IMR-90 (cell line): Measurements from ENCODE around the gene MLX. TPM values are rescaled to one million over a fixed set of nuclear protein-coding genes. Genes with fewer than 3 reads are reported as not detected.

Source experiments
- ATAC-seq: fragments of 200-7000 bp; cut with Tn5 transposase; 2 replicates; pipeline ENCODE4 v1.9.1; 2020; ENCODE audit warnings: low read depth, mild to moderate bottlenecking, moderate library complexity
- BruUV-seq: library from RNA; stranded (reverse); fragments of 400-500 nt; replicated peaks from 2 replicates; lab custom pipeline; 2021; lab: Mats Ljungman, UMichigan
- CTCF ChIA-PET: fragments of 300-600 bp; formaldehyde crosslinking; extraction: SDS; loops from one replicate; lab custom pipeline; 2021; ENCODE audit warnings: antibody characterized with exemption; lab: Yijun Ruan, JAX
- POLR2A ChIA-PET: fragments of 300-600 bp; sonication (Branson Sonifier 250); formaldehyde crosslinking; loops from one replicate; lab custom pipeline; 2022; ENCODE audit warnings: antibody characterized with exemption; ENCODE audit not compliant: unreplicated experiment; lab: Charles Lee
- DNase-seq: peaks from one replicate; pipeline ENCODE4 v3.0.0; 2013
- H2AFZ ChIP-seq: replicated peaks from 2 replicates; pipeline ENCODE3; 2013; ENCODE audit warnings: low read length, mild to moderate bottlenecking; ENCODE audit not compliant: poor library complexity
- H2AK5ac ChIP-seq: 2 replicates; pipeline ENCODE4 v1.6.1; 2013; ENCODE audit warnings: low read depth, low read length, inconsistent platforms
- H2AK9ac ChIP-seq: replicated peaks from 2 replicates; pipeline ENCODE3; 2013; ENCODE audit warnings: mild to moderate bottlenecking, low read depth, low read length, moderate library complexity; ENCODE audit not compliant: poor library complexity
- H2BK120ac ChIP-seq: 2 replicates; pipeline ENCODE4 v1.6.1; 2013; ENCODE audit warnings: low read depth, low read length, inconsistent platforms
- H2BK15ac ChIP-seq: 3 replicates; pipeline ENCODE4 v1.6.1; 2013; ENCODE audit warnings: low read depth, low read length, inconsistent platforms
- H2BK20ac ChIP-seq: 2 replicates; pipeline ENCODE4 v1.6.1; 2013; ENCODE audit warnings: low read depth, mild to moderate bottlenecking, inconsistent platforms, low read length, moderate library complexity
- H2BK5ac ChIP-seq: 2 replicates; pipeline ENCODE4 v1.6.1; 2013; ENCODE audit warnings: mild to moderate bottlenecking, low read depth, low read length, inconsistent platforms; ENCODE audit not compliant: poor library complexity, severe bottlenecking
- H3K14ac ChIP-seq: replicated peaks from 2 replicates; pipeline ENCODE4 v1.6.1; 2013; ENCODE audit warnings: low read depth, low read length, inconsistent platforms
- H3K18ac ChIP-seq: 2 replicates; pipeline ENCODE4 v1.6.1; 2013; ENCODE audit warnings: low read depth, low read length, control low read depth
- H3K23ac ChIP-seq: 2 replicates; pipeline ENCODE4 v1.6.1; 2013; ENCODE audit warnings: low read depth, low read length, inconsistent platforms
- H3K27ac ChIP-seq: 2 replicates; pipeline ENCODE4 v1.5.1; 2013; ENCODE audit warnings: mild to moderate bottlenecking, control low read depth, low read length; ENCODE audit not compliant: insufficient read depth
- H3K27me3 ChIP-seq: 2 replicates; pipeline ENCODE4 v1.6.1; 2013; ENCODE audit warnings: low read length; ENCODE audit not compliant: control insufficient read depth, insufficient read depth
- H3K36me3 ChIP-seq: 2 replicates; pipeline ENCODE4 v1.6.1; 2013; ENCODE audit warnings: low read length, mixed read lengths; ENCODE audit not compliant: control insufficient read depth, insufficient read depth
- H3K4ac ChIP-seq: 2 replicates; pipeline ENCODE4 v1.6.1; 2013; ENCODE audit warnings: low read depth, low read length, inconsistent platforms
- H3K4me1 ChIP-seq: 2 replicates; pipeline ENCODE4 v1.6.1; 2013; ENCODE audit warnings: low read length, mixed read lengths; ENCODE audit not compliant: control insufficient read depth, insufficient read depth
- H3K4me2 ChIP-seq: 2 replicates; pipeline ENCODE4 v1.6.1; 2013; ENCODE audit warnings: low read depth, mild to moderate bottlenecking, control low read depth, low read length, moderate library complexity
- H3K4me3 ChIP-seq: 2 replicates; pipeline ENCODE4 v1.5.1; 2013; ENCODE audit warnings: low read depth, mild to moderate bottlenecking, control low read depth, low read length, moderate library complexity; ENCODE audit not compliant: insufficient read depth
- H3K56ac ChIP-seq: 2 replicates; pipeline ENCODE4 v1.6.1; 2013; ENCODE audit warnings: low read length, inconsistent platforms; ENCODE audit not compliant: insufficient read depth; ENCODE audit errors: extremely low read depth
- H3K79me1 ChIP-seq, 2 experiments: 2 replicates each; pipeline ENCODE4 v1.6.1; 2013; ENCODE audit warnings: low read length in 2 of 2, inconsistent platforms in 1 of 2, low read depth in 1 of 2
- H3K9ac ChIP-seq: 2 replicates; pipeline ENCODE4 v1.6.1; 2013; ENCODE audit warnings: low read depth, low read length, control low read depth
- H3K9me1 ChIP-seq: 2 replicates; pipeline ENCODE4 v1.6.1; 2013; ENCODE audit warnings: low read length, inconsistent platforms; ENCODE audit not compliant: insufficient read depth
- H3K9me3 ChIP-seq: 2 replicates; pipeline ENCODE4 v1.6.1; 2013; ENCODE audit warnings: low read length; ENCODE audit not compliant: control insufficient read depth, insufficient read depth
- H4K20me1 ChIP-seq: 2 replicates; pipeline ENCODE4 v1.6.1; 2013; ENCODE audit warnings: low read length, inconsistent platforms; ENCODE audit not compliant: insufficient read depth
- H4K5ac ChIP-seq: 2 replicates; pipeline ENCODE4 v1.6.1; 2013; ENCODE audit warnings: mild to moderate bottlenecking, low read depth, low read length, control low read depth
- H4K8ac ChIP-seq, 2 experiments: 2 replicates each; pipeline ENCODE4 v1.6.1; 2013; ENCODE audit warnings: low read depth in 2 of 2, low read length in 2 of 2, control low read depth in 1 of 2, inconsistent platforms in 1 of 2
- H4K91ac ChIP-seq: 2 replicates; pipeline ENCODE4 v1.6.1; 2013; ENCODE audit warnings: low read depth, low read length, inconsistent platforms; ENCODE audit not compliant: insufficient read depth
- CEBPB ChIP-seq: IDR thresholded peaks from 2 replicates; pipeline ENCODE4 v1.6.1; 2012; ENCODE audit warnings: low read depth, low read length, improper control_type of control experiment
- NFE2L2 ChIP-seq: fragments of 150-350 bp; IDR thresholded peaks from 2 replicates; pipeline ENCODE4 v1.6.1; 2016; ENCODE audit warnings: low read depth, mild to moderate bottlenecking, low read length
- RAD21 ChIP-seq: IDR thresholded peaks from 2 replicates; pipeline ENCODE4 v1.6.1; 2012; ENCODE audit warnings: low read length, improper control_type of control experiment
- WGBS, 2 experiments: methylation state at CpG; one replicate each; pipeline versions ENCODE4 v1.1.5 to v1.1.7; 2013; ENCODE audit warnings: missing lambda C conversion rate in 2 of 2; ENCODE audit not compliant: insufficient read length in 1 of 2; ENCODE audit errors: extremely low coverage in 2 of 2; 5-methylcytosine and 5-hydroxymethylcytosine counted together
- dilution Hi-C: fragments of 300-500 bp; cut with HindIII; formaldehyde crosslinking; loops from one replicate; pipeline ENCODE4 v1.14.3; 2018; ENCODE audit warnings: low sequenced_read_pairs; ENCODE audit not compliant: unreplicated experiment
- in situ Hi-C: fragments of 300-500 bp; cut with MboI; formaldehyde crosslinking; loops from 3 replicates; pipeline ENCODE4 v1.14.3; 2019; ENCODE audit warnings: low sequenced_read_pairs, inconsistent platforms, mixed read lengths
- intact Hi-C: fragments of 100-400 bp; cut with micrococcal nuclease; formaldehyde crosslinking; loops from 2 replicates; pipeline ENCODE4 v1.10.0; 2022
- polyA plus RNA-seq, 3 experiments: library from polyadenylated mRNA; depleted of rRNA; stranded (reverse); fragments of >200 nt; gene quantifications; 2 replicates each; pipeline ENCODE4 v1.2.3, GENCODE V29; 2012; ENCODE audit warnings: low replicate concordance in 1 of 3
- total RNA-seq: library from RNA; depleted of rRNA; stranded (reverse); fragments of >200 nt; gene quantifications from 2 replicates; pipeline ENCODE4 v1.2.3, GENCODE V29; 2012

MLX gene
- total and polyA plus RNA-seq, 2 of the 4 experiments (the other 2 are of a cell fraction): 37.8 to 45.6 TPM

DNA sequence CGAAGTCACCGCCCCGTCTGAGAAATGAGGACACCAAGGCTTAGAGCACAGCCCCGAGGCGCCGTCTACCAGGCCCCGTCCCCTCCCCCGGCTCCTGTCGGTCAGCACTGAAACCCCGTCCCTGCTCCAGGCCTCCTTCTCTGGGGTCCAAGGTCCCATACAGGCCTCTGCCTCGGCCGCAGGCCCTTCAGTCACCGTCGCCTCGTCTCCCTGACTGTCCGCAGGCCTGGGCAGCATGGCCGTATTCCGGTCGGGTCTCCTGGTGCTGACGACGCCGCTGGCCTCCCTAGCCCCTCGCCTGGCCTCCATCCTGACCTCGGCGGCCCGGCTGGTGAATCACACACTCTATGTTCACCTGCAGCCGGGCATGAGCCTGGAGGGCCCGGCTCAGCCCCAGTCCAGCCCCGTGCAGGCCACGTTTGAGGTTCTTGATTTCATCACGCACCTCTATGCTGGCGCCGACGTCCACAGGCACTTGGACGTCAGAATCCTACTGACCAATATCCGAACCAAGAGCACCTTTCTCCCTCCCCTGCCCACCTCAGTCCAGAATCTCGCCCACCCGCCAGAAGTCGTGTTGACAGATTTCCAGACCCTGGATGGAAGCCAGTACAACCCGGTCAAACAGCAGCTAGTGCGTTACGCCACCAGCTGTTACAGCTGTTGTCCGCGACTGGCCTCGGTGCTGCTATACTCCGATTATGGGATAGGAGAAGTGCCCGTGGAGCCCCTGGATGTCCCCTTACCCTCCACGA is 4.3 kb upstream of the MLX start:
- Histone ChIP-seq H3K27me3 (no peaks in the 10 kb centered on the region), H2BK120ac (no peak overlapping the region), H3K18ac (no peak overlapping the region), H3K23ac (no peak overlapping the region), H2BK5ac (peak overlapping the region; percentile 61), H2AFZ (peak overlapping the region; percentile 98), H3K4me2 (peak overlapping the region; percentile 83), H3K14ac (peak overlapping the region; percentile 16), H3K4ac (peak overlapping the region; percentile 95), H3K4me1 (peaks cover 17% of the 10 kb centered on the region), H3K9me3 (no peaks in the 10 kb centered on the region), H3K9me1 (peaks cover 13% of the 10 kb centered on the region), H3K56ac (peak overlapping the region; percentile 81), H2BK20ac (no peak overlapping the region), H4K5ac (peak overlapping the region; percentile 88), H3K9ac (peak overlapping the region; percentile 86), H4K8ac (peak overlapping the region; percentile 98 to 100), H2AK9ac (peak overlapping the region; percentile 100), H3K36me3 (peaks cover 27% of the 10 kb centered on the region), H3K27ac (peak overlapping the region; percentile 83), H4K91ac (peak overlapping the region; percentile 90), H3K79me1 (peaks cover 27 to 59% of the 10 kb centered on the region in 2 experiments), H4K20me1 (peaks cover under 1% of the 10 kb centered on the region; the same call in 1 of the 2 replicates), H2AK5ac (peak overlapping the region; percentile 89), H3K4me3 (peak overlapping the region; percentile 84), H2BK15ac (no peak overlapping the region)
- ChIA-PET CTCF (no interaction called here), POLR2A (no interaction called here)
- TSS peak; percentile 69 for BruUV-seq
- 3% methylated on average over 25 of the region's 48 CpGs; no CpG with 5 or more reads in 1 of the 2 experiments for WGBS, 2 experiments
- intact Hi-C loops (no loop called here), dilution Hi-C loops (no loop called here), in situ Hi-C loops (no loop called here)
- TF ChIP-seq RAD21 (no peak), CEBPB (peak; percentile 39; the same call in 1 of the 2 replicates), NFE2L2 (no peak)
- peak; percentile 28 for DNase-seq
- peak; percentile 19 for ATAC-seq
